Breast epithelium (tissue), 4 donors: ENCODE results near the gene CTNNA3. TPM values are rescaled to one million over a fixed set of nuclear protein-coding genes. Genes with fewer than 3 reads are reported as not detected.

Source experiments
- DNase-seq, 2 donors: peaks; one replicate each; pipeline ENCODE4 v3.0.0-alpha.2; 2019; ENCODE audit warnings: low spot score in 2 of 2
- H3K27ac ChIP-seq, 2 donors: fragments of 200-600 bp; sonication (generic) in 1 of 2; one replicate each; pipeline ENCODE4 v1.5.1; 2016 to 2019; ENCODE audit warnings: mild to moderate bottlenecking in 1 of 2
- H3K27me3 ChIP-seq, 2 donors: fragments of 200-600 bp; sonication (generic) in 1 of 2; one replicate each; pipeline versions ENCODE4 v1.5.1 to v1.6.0; 2017 to 2019; ENCODE audit warnings: control low read depth in 1 of 2, mild to moderate bottlenecking in 1 of 2
- H3K36me3 ChIP-seq: fragments of 200-600 bp; one replicate; pipeline ENCODE4 v1.5.1; 2019
- H3K4me1 ChIP-seq, 2 donors: fragments of 200-600 bp; sonication (generic); one replicate each; pipeline ENCODE4 v1.5.1; 2016 to 2019; ENCODE audit warnings: control low read depth in 1 of 2
- H3K4me3 ChIP-seq, 3 donors: fragments of 200-600 bp; sonication (generic); 1 replicate in 2 of 3; 2 replicates in 1 of 3; pipeline ENCODE4 v1.5.1; 2016 to 2019; ENCODE audit warnings: mild to moderate bottlenecking in 3 of 3, moderate library complexity in 2 of 3
- H3K9me3 ChIP-seq, 2 donors: fragments of 200-600 bp; sonication (generic) in 1 of 2; one replicate each; pipeline ENCODE4 v1.5.1; 2016 to 2019; ENCODE audit warnings: control low read depth in 1 of 2
- POLR2A ChIP-seq: fragments of 450-650 bp; IDR thresholded peaks from one replicate; pipeline ENCODE4 v1.6.1; 2016; ENCODE audit warnings: antibody characterized with exemption, mild to moderate bottlenecking, moderate library complexity
- POLR2AphosphoS5 ChIP-seq, 3 donors: sonication (generic); formaldehyde crosslinking; IDR thresholded peaks; one replicate each; pipeline ENCODE4 v1.6.1; 2017; ENCODE audit warnings: antibody characterized with exemption in 3 of 3
- intact Hi-C: fragments of 100-400 bp; cut with DNase I; formaldehyde crosslinking; loops from one replicate; pipeline ENCODE4 v1.15.1; 2023; ENCODE audit warnings: low total_unique reads
- total RNA-seq, 3 donors: library from RNA; depleted of rRNA; stranded (reverse); fragments of >200 nt; gene quantifications; one replicate each; pipeline ENCODE4 v1.1.0, GENCODE V29; 2016
- TF ChIP-seq, protein P1 (sequence below), 3 donors: fragments of 450-650 bp; IDR thresholded peaks; one replicate each; pipeline ENCODE4 v1.5.1; 2016 to 2017; ENCODE audit warnings: antibody characterized with exemption in 3 of 3, mild to moderate bottlenecking in 3 of 3, moderate library complexity in 3 of 3

CTNNA3 gene
- total RNA-seq, 3 donors from 2014 or later = 0.33 to 1.1 (median 0.59) TPM

DNA sequence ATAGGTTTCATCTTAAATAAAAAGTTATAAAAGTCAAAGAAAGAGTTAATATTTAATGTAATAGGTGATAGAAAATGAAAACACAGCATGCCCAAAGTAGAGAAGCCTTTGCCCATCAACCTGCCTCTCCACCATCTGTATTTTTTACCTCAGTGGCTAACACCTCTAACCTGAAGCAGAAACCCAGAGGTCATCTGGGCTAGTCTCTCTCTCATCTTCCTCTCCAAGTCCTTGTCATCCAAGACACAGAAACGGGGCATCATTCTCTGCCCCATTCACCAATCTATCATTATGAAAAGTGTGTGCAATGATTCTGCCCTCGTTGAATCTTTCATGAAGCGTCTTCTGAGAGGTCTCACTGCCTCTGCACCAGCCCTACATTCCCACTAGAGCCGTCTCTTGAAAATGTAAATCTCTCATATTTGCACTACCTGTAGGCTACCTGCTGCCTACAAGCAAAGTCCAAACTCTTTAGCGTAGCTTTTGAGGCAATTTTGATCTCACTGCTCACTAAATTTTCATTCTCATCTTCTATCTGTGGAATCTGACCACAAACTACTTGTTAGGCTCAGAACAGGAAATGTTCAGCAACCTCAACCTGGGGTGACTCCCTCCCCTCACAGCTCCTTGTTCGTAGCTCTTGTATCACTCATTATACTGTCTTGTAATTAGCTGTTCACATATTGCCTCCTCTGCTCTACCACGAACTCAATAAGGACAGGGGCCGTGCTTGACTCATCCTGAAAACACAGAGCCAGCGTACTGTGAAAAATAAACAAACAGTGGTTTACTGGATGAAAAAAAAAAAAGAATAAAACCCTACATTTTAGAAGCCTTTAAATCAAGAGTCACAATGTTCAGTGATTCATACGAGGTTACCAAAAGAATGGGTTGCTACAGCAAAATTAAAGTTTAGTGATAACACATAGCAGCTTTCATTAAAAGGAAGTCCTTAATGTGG, 83.1 kb downstream of the CTNNA3 start:
- TF ChIP-seq POLR2AphosphoS5 (IDR thresholded peaks at IDR 0.05) = no peak
- TF ChIP-seq POLR2A = no peak
- TF ChIP-seq, protein P1, sequence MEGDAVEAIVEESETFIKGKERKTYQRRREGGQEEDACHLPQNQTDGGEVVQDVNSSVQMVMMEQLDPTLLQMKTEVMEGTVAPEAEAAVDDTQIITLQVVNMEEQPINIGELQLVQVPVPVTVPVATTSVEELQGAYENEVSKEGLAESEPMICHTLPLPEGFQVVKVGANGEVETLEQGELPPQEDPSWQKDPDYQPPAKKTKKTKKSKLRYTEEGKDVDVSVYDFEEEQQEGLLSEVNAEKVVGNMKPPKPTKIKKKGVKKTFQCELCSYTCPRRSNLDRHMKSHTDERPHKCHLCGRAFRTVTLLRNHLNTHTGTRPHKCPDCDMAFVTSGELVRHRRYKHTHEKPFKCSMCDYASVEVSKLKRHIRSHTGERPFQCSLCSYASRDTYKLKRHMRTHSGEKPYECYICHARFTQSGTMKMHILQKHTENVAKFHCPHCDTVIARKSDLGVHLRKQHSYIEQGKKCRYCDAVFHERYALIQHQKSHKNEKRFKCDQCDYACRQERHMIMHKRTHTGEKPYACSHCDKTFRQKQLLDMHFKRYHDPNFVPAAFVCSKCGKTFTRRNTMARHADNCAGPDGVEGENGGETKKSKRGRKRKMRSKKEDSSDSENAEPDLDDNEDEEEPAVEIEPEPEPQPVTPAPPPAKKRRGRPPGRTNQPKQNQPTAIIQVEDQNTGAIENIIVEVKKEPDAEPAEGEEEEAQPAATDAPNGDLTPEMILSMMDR (IDR thresholded peaks at IDR 0.05) = no peak
- no peaks in the 10 kb centered on the region for H3K36me3 ChIP-seq
- intact Hi-C loops = no loop called here
- peaks cover 0 to 3% of the 10 kb centered on the region in 2 donors for H3K9me3 ChIP-seq
- H3K27me3 ChIP-seq = no peaks in the 10 kb centered on the region
- no peak overlapping the region for H3K27ac ChIP-seq
- DNase-seq = no peak
- no peak overlapping the region for H3K4me3 ChIP-seq
- no peaks in the 10 kb centered on the region for H3K4me1 ChIP-seq

DNA sequence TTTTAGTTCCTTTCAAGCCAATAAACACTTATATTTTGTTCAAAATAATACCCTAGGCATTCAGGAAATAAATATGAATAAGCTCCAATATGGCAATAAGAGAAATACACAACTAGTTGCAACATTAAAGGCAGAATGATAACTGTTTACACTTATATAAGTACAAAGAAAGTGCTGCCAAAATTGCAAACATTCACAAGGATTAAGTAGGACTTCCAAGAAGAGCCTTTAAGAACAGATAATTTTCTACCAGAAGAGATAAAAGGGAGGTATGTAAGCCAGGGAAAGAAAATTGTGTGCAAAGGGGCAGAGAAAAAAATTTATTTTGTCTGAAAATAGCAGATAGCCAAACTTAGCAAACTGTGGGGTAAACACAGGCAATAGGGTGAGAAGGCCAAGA, 83.8 kb downstream of the CTNNA3 start:
- Histone ChIP-seq H3K4me1 (no peaks in the 10 kb centered on the region), H3K36me3 (no peaks in the 10 kb centered on the region), H3K27me3 (no peaks in the 10 kb centered on the region), H3K27ac (no peak overlapping the region), H3K4me3 (no peak overlapping the region), H3K9me3 (peaks cover 0 to 3% of the 10 kb centered on the region in 2 donors)
- TF ChIP-seq POLR2AphosphoS5 (IDR thresholded peaks at IDR 0.05) = no peak
- TF ChIP-seq, protein P1 (IDR thresholded peaks at IDR 0.05) = no peak
- TF ChIP-seq POLR2A = no peak
- DNase-seq = no peak
- intact Hi-C loops = no loop called here

DNA sequence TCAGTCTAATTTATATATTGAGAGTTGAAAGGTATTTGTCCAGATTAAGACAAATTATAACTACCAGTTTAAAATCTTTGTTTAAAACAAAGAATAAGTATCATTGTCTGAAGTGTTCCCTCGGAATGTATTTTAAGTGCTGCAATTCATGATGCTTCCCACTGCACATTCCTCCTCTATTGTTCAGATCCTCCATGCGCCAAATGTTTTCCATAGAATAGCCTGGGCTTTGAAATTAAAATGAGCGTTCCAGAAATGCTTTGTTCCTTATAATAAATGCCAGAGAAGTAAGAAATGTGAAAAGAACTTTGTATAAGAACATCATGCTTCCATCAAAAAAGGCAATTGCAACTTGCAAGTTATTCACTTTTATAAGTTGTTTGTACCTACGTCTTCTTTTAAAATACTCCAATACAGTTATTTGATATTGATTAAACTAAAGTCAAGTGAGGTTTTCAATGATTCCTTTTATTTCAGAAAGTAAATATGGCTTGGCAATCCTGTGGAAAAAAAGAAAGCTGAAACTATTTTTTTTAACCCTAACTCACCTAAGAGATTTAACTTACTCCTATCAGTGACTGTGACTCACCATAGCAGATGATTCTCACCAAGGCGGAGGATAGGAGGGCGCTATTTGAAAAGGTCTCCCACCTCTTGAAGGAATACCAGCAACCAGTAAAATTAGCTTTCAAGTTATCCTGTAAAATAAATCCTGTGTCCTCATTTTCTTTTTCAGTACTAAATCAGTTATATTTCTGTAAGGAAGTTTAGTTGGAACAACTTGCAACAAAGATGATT, 85.8 kb downstream of the CTNNA3 start:
- Histone ChIP-seq H3K4me1 (no peaks in the 10 kb centered on the region), H3K27me3 (no peaks in the 10 kb centered on the region), H3K27ac (no peak overlapping the region), H3K9me3 (peaks cover 0 to 3% of the 10 kb centered on the region in 2 donors), H3K36me3 (no peaks in the 10 kb centered on the region), H3K4me3 (no peak overlapping the region)
- no peak for DNase-seq
- no peak for TF ChIP-seq POLR2AphosphoS5 (IDR thresholded peaks at IDR 0.05)
- no peak for TF ChIP-seq POLR2A
- TF ChIP-seq, protein P1 (IDR thresholded peaks at IDR 0.05) = no peak
- intact Hi-C loops = no loop called here

DNA sequence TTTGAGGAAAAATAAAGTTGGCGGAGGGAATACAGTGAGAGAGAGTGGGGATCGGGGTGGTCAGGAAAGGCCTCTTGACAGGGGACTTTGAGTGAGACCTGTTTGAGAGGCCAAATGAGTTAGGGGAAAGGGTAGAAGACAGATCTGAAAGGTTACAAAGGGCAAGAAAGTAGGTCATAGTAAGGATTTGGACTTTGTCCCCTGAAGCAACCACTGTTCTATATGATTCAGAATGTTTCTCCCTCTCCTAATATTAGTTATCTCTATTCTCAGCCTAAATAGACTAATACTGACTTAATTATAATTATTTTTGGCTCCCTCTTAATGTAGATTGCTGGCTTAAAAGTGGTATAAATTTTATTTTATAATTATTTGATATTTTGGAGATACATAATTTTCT, 88.0 kb downstream of the CTNNA3 start:
- DNase-seq = no peak
- Histone ChIP-seq H3K9me3 (no peaks in the 10 kb centered on the region), H3K36me3 (no peaks in the 10 kb centered on the region), H3K27me3 (no peaks in the 10 kb centered on the region), H3K4me3 (no peak overlapping the region), H3K27ac (no peak overlapping the region), H3K4me1 (no peaks in the 10 kb centered on the region)
- intact Hi-C loops = no loop called here
- no peak for TF ChIP-seq POLR2A
- no peak for TF ChIP-seq POLR2AphosphoS5 (IDR thresholded peaks at IDR 0.05)
- TF ChIP-seq, protein P1 (IDR thresholded peaks at IDR 0.05) = no peak

DNA sequence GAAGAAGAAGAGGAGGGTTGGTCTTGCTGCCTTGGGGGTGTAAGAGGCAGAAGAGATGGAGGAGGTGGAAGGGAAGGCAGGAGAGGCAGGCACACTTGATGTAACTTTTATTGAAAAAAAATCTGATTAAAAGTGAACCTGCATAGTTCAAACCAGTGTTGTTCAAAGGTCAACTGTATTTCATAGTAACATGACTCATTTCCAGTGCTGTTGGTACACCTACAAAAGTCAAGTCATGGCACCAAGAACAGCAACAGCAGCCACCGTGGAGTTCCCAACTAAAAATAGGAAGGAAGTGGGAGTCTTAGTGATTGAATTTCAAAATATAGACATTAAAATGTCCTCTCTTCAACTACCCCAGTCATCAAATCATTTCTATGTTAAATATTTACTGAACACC, 88.5 kb downstream of the CTNNA3 start:
- H3K27ac ChIP-seq = no peak overlapping the region
- no peaks in the 10 kb centered on the region for H3K9me3 ChIP-seq
- intact Hi-C loops = no loop called here
- no peaks in the 10 kb centered on the region for H3K27me3 ChIP-seq
- DNase-seq = no peak
- H3K36me3 ChIP-seq = no peaks in the 10 kb centered on the region
- no peaks in the 10 kb centered on the region for H3K4me1 ChIP-seq
- H3K4me3 ChIP-seq = no peak overlapping the region
- TF ChIP-seq POLR2A (no peak), POLR2AphosphoS5 (IDR thresholded peaks at IDR 0.05) (no peak)
- TF ChIP-seq, protein P1 (IDR thresholded peaks at IDR 0.05) = no peak
